Measurements from ENCODE around the gene SPEM2. TPM values are rescaled to one million over a fixed set of nuclear protein-coding genes. Genes with fewer than 3 reads are reported as not detected.

The SPEM2 gene
- total and polyA plus RNA-seq, 2 donors (not counting 1 experiment from before 2014, with no cell fraction given) = not detected

GRCh38 chr17:7407485-7408251, 17.7 kb upstream of the SPEM2 start, which contains the start of gene NLGN2:
Gene NLGN2 (plus strand): TSS chr17:7407845. CDS start chr17:7408256, 411 bp downstream.
- no peak for DNase-seq (ENCODE audit: low read depth in 2 of 2)
- Histone ChIP-seq H3K79me2 (ENCODE audit: control insufficient read depth, insufficient read depth, low read length) (no peaks in the 10 kb centered on the region), H3K9ac (ENCODE audit: insufficient read depth, low read length) (no peak within 1 kb of the TSS), H3K36me3 (ENCODE audit: control insufficient read depth, insufficient read depth, low read length) (peaks cover 10% of the 10 kb centered on the region), H3K9me3 (ENCODE audit: control insufficient read depth, insufficient read depth, low read depth, low read length) (no peaks in the 10 kb centered on the region), H2AFZ (ENCODE audit: low read length) (no peak within 1 kb of the TSS), H3K27ac (ENCODE audit: insufficient read depth, low read length) (no peak within 1 kb of the TSS), H3K27me3 (ENCODE audit: control insufficient read depth, insufficient read depth, low read length) (no peaks in the 10 kb centered on the region), H4K20me1 (ENCODE audit: control insufficient read depth, extremely low read depth, insufficient read depth, low read length) (no peaks in the 10 kb centered on the region), H3K4me3 (replicated peaks in 1 of 4; ENCODE audit: control extremely low read depth in 1 of 4, insufficient read depth in 1 of 4, low read depth in 3 of 4, low read length in 4 of 4) (no peak within 1 kb of the TSS), H3K4me2 (ENCODE audit: extremely low read depth, insufficient read depth, low read length) (no peak within 1 kb of the TSS), H3K4me1 (ENCODE audit: control insufficient read depth, extremely low read depth, insufficient read depth, low read length) (peaks cover 6% of the 10 kb centered on the region)
- TF ChIP-seq EZH2 (IDR thresholded peaks at IDR 0.05; ENCODE audit: low read length, missing control alignments) = no peak
- TF ChIP-seq CTCF (conservative IDR thresholded peaks at IDR 0.05 in 1 of 2, IDR thresholded peaks at IDR 0.05 in 1 of 2; ENCODE audit: low read depth in 1 of 2, low read length in 2 of 2) = no peak

- H3K4me3 ChIP-seq (replicated peaks in 1 of 4; ENCODE audit: control extremely low read depth in 1 of 4, insufficient read depth in 1 of 4, low read depth in 3 of 4, low read length in 4 of 4) = no peak overlapping the region
- no peak overlapping the region for H3K9ac ChIP-seq (ENCODE audit: insufficient read depth, low read length)
- TF ChIP-seq EZH2 (IDR thresholded peaks at IDR 0.05; ENCODE audit: low read length, missing control alignments) (no peak), CTCF (conservative IDR thresholded peaks at IDR 0.05 in 1 of 2, IDR thresholded peaks at IDR 0.05 in 1 of 2; ENCODE audit: low read depth in 1 of 2, low read length in 2 of 2) (no peak)
- no peaks in the 10 kb centered on the region for H4K20me1 ChIP-seq (ENCODE audit: control insufficient read depth, extremely low read depth, insufficient read depth, low read length)
- H3K9me3 ChIP-seq (ENCODE audit: control insufficient read depth, insufficient read depth, low read depth, low read length) = no peaks in the 10 kb centered on the region
- H2AFZ ChIP-seq (ENCODE audit: low read length) = no peak overlapping the region
- no peak overlapping the region for H3K4me2 ChIP-seq (ENCODE audit: extremely low read depth, insufficient read depth, low read length)
- H3K27ac ChIP-seq (ENCODE audit: insufficient read depth, low read length) = no peak overlapping the region
- H3K27me3 ChIP-seq (ENCODE audit: control insufficient read depth, insufficient read depth, low read length) = no peaks in the 10 kb centered on the region
- H3K36me3 ChIP-seq (ENCODE audit: control insufficient read depth, insufficient read depth, low read length) = peaks cover 10% of the 10 kb centered on the region
- DNase-seq (ENCODE audit: low read depth in 2 of 2) = no peak
- peaks cover 5% of the 10 kb centered on the region for H3K4me1 ChIP-seq (ENCODE audit: control insufficient read depth, extremely low read depth, insufficient read depth, low read length)
- no peaks in the 10 kb centered on the region for H3K79me2 ChIP-seq (ENCODE audit: control insufficient read depth, insufficient read depth, low read length)
Observed at GRCh38 chr17:7408252-7408727, 17.1 kb upstream of the SPEM2 start.

- DNase-seq (ENCODE audit: low read depth in 2 of 2) = no peak
- peaks cover 7% of the 10 kb centered on the region for H3K4me1 ChIP-seq (ENCODE audit: control insufficient read depth, extremely low read depth, insufficient read depth, low read length)
- H3K9ac ChIP-seq (ENCODE audit: insufficient read depth, low read length) = no peak overlapping the region
- no peak for TF ChIP-seq EZH2 (IDR thresholded peaks at IDR 0.05; ENCODE audit: low read length, missing control alignments)
- no peak for TF ChIP-seq CTCF (conservative IDR thresholded peaks at IDR 0.05 in 1 of 2, IDR thresholded peaks at IDR 0.05 in 1 of 2; ENCODE audit: low read depth in 1 of 2, low read length in 2 of 2)
- no peak overlapping the region for H3K27ac ChIP-seq (ENCODE audit: insufficient read depth, low read length)
- no peaks in the 10 kb centered on the region for H4K20me1 ChIP-seq (ENCODE audit: control insufficient read depth, extremely low read depth, insufficient read depth, low read length)
- no peak overlapping the region for H3K4me3 ChIP-seq (replicated peaks in 1 of 4; ENCODE audit: control extremely low read depth in 1 of 4, insufficient read depth in 1 of 4, low read depth in 3 of 4, low read length in 4 of 4)
- no peak overlapping the region for H2AFZ ChIP-seq (ENCODE audit: low read length)
- no peaks in the 10 kb centered on the region for H3K79me2 ChIP-seq (ENCODE audit: control insufficient read depth, insufficient read depth, low read length)
- H3K36me3 ChIP-seq (ENCODE audit: control insufficient read depth, insufficient read depth, low read length) = peaks cover 10% of the 10 kb centered on the region
- no peaks in the 10 kb centered on the region for H3K27me3 ChIP-seq (ENCODE audit: control insufficient read depth, insufficient read depth, low read length)
- H3K4me2 ChIP-seq (ENCODE audit: extremely low read depth, insufficient read depth, low read length) = no peak overlapping the region
- no peaks in the 10 kb centered on the region for H3K9me3 ChIP-seq (ENCODE audit: control insufficient read depth, insufficient read depth, low read depth, low read length)
Observed at GRCh38 chr17:7408863-7409262, 16.6 kb upstream of the SPEM2 start.

Data from fibroblast of lung (primary cell).